OCI-LY1 (cell line): ENCODE results near the gene TNS4.

ENCODE experiments used
- CTCF ChIP-seq: fragments of 200-600 bp; sonication (generic), shearing (Covaris generic); IDR thresholded peaks from 2 replicates; pipeline ENCODE4 v1.5.1; 2017; ENCODE audit warnings: mild to moderate bottlenecking, antibody characterized with exemption, low read length, moderate library complexity, mixed read lengths
- EZH2 ChIP-seq: fragments of 200-600 bp; sonication (generic), shearing (Covaris generic); IDR thresholded peaks from 2 replicates; pipeline ENCODE4 v1.8.0; 2017; ENCODE audit warnings: borderline replicate concordance, mixed run types, mild to moderate bottlenecking, antibody characterized with exemption, low read length, moderate library complexity, mixed read lengths

GRCh38 chr17:40442392-40443195 lies 58.8 kb downstream of the TNS4 start:
- TF ChIP-seq CTCF, result no peak
- no peak for TF ChIP-seq EZH2
